Hepatocyte (in vitro differentiated cells): Measurements from ENCODE around the gene ZC3H7B. TPM values are rescaled to one million over a fixed set of nuclear protein-coding genes. Genes with fewer than 3 reads are reported as not detected.
A peak's percentile ranks its signal among the peaks of the same experiment; 100 is the strongest.

Source experiments
- DNase-seq: peaks from one replicate; pipeline ENCODE4 v3.0.0-alpha.2; 2016; ENCODE audit warnings: low spot score
- H2AFZ ChIP-seq: fragments of 200-600 bp; sonication (generic); 2 replicates; pipeline ENCODE4 v1.6.0; 2016; ENCODE audit warnings: antibody characterized with exemption, mild to moderate bottlenecking
- H3K27ac ChIP-seq: fragments of 200-600 bp; sonication (generic); 2 replicates; pipeline ENCODE4 v1.5.1; 2016; ENCODE audit warnings: mild to moderate bottlenecking
- H3K27me3 ChIP-seq: fragments of 200-600 bp; sonication (generic); 2 replicates; pipeline ENCODE4 v1.6.1; 2016
- H3K36me3 ChIP-seq: fragments of 200-600 bp; sonication (generic); replicated peaks from 2 replicates; pipeline ENCODE4 v1.5.1; 2016; ENCODE audit warnings: low read depth; ENCODE audit not compliant: insufficient read depth
- H3K4me1 ChIP-seq: fragments of 200-600 bp; sonication (generic); 2 replicates; pipeline ENCODE4 v1.5.1; 2016; ENCODE audit warnings: mild to moderate bottlenecking, moderate library complexity; ENCODE audit not compliant: insufficient read depth
- H3K4me2 ChIP-seq: fragments of 200-600 bp; sonication (generic); 2 replicates; pipeline ENCODE4 v1.6.0; 2016
- H3K4me3 ChIP-seq: fragments of 200-600 bp; sonication (generic); 2 replicates; pipeline ENCODE4 v1.5.1; 2016; ENCODE audit warnings: mild to moderate bottlenecking
- H3K79me2 ChIP-seq: fragments of 200-600 bp; sonication (generic); 2 replicates; pipeline ENCODE4 v1.6.0; 2017; ENCODE audit warnings: mild to moderate bottlenecking
- H3K9me2 ChIP-seq: fragments of 200-600 bp; sonication (generic); replicated peaks from 2 replicates; pipeline ENCODE4 v1.6.0; 2017; ENCODE audit warnings: mild to moderate bottlenecking; ENCODE audit not compliant: insufficient read depth
- H3K9me3 ChIP-seq: fragments of 200-600 bp; sonication (generic); 2 replicates; pipeline ENCODE4 v1.5.1; 2016; ENCODE audit warnings: low read depth, mild to moderate bottlenecking
- H4K20me1 ChIP-seq: fragments of 200-600 bp; sonication (generic); 2 replicates; pipeline ENCODE4 v1.6.0; 2016; ENCODE audit warnings: mild to moderate bottlenecking; ENCODE audit not compliant: insufficient read depth, poor library complexity, severe bottlenecking
- EZH2 ChIP-seq: fragments of 200-600 bp; sonication (generic); IDR thresholded peaks from 2 replicates; pipeline ENCODE4 v1.6.1; 2016; ENCODE audit warnings: antibody characterized with exemption, mild to moderate bottlenecking, borderline replicate concordance
- EZH2phosphoT487 ChIP-seq: fragments of 200-600 bp; sonication (generic); IDR thresholded peaks from one replicate; pipeline ENCODE4 v1.6.1; 2018; ENCODE audit warnings: antibody characterized with exemption, mild to moderate bottlenecking, low read depth, moderate library complexity; ENCODE audit not compliant: unreplicated experiment, severe bottlenecking
- WGBS: methylation state at CpG from one replicate; pipeline ENCODE4 v1.1.6; 2016; ENCODE audit warnings: low lambda C conversion rate; ENCODE audit errors: missing lambda C conversion rate; 5-methylcytosine and 5-hydroxymethylcytosine counted together
- polyA plus RNA-seq: library from polyadenylated mRNA; unstranded; fragments of >200 nt; fragmentation: Nextera tagmentation; extraction: Ambion mirVana; gene quantifications from 2 replicates; pipeline ENCODE4 v1.2.1, GENCODE V29; 2016
- total RNA-seq: library from RNA; depleted of rRNA; stranded (reverse); fragments of >200 nt; gene quantifications from 2 replicates; pipeline ENCODE4 v1.2.3, GENCODE V29; 2014
- TF ChIP-seq, protein P1 (sequence below): fragments of 200-600 bp; sonication (generic); IDR thresholded peaks from 2 replicates; pipeline ENCODE4 v1.5.1; 2016; ENCODE audit warnings: antibody characterized with exemption, mild to moderate bottlenecking; ENCODE audit not compliant: poor library complexity

Gene ZC3H7B
- total and polyA plus RNA-seq, 2 experiments from 2014 or later: 6.9 to 30.5 TPM

DNA sequence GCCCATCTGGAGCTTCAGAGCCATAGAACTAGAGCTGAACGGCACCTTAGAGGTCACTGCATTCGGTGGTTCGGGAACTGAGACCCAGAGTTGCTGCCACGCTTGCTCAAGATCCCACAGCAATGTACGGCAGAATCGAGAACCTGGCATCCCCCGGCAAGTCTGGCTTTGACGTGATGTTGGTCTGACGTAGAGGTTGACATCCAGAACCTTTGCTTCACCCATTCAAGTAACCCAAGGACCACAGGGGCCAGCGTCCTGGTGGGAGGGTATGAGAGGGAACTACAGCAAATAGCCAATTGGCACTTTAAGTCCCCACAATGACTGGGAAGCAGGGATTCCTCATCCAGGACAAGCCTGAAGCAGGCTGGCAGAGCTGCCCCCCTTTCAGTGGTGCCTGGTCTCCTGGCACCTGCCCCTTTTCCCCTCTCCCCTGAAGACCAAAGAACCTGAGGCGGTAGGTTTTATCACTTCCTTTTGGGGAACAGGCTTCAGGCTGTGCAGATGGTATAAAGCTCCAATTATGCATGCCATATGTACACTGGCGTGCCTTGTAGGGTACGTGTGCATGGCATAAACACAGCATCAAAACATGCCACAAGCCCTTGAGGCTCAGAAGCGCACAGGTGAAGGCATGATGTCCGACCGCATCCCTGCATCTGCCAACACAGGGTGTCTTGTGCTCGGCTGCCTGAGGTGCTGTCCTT, 65.2 kb downstream of the ZC3H7B start:
- peak overlapping the region; percentile 65 for H3K4me2 ChIP-seq
- H3K79me2 ChIP-seq: no peaks in the 10 kb centered on the region
- TF ChIP-seq EZH2phosphoT487 (no peak), EZH2 (no peak)
- TF ChIP-seq, protein P1, sequence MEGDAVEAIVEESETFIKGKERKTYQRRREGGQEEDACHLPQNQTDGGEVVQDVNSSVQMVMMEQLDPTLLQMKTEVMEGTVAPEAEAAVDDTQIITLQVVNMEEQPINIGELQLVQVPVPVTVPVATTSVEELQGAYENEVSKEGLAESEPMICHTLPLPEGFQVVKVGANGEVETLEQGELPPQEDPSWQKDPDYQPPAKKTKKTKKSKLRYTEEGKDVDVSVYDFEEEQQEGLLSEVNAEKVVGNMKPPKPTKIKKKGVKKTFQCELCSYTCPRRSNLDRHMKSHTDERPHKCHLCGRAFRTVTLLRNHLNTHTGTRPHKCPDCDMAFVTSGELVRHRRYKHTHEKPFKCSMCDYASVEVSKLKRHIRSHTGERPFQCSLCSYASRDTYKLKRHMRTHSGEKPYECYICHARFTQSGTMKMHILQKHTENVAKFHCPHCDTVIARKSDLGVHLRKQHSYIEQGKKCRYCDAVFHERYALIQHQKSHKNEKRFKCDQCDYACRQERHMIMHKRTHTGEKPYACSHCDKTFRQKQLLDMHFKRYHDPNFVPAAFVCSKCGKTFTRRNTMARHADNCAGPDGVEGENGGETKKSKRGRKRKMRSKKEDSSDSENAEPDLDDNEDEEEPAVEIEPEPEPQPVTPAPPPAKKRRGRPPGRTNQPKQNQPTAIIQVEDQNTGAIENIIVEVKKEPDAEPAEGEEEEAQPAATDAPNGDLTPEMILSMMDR: no peak
- H3K4me1 ChIP-seq: peaks cover 7% of the 10 kb centered on the region
- peak overlapping the region; percentile 44 for H2AFZ ChIP-seq
- 83% methylated on average over 17 of the region's 17 CpGs for WGBS
- no peaks in the 10 kb centered on the region for H4K20me1 ChIP-seq
- no peaks in the 10 kb centered on the region for H3K27me3 ChIP-seq
- H3K9me2 ChIP-seq: no peaks in the 10 kb centered on the region
- H3K4me3 ChIP-seq: no peak overlapping the region
- no peak for DNase-seq
- H3K27ac ChIP-seq: peak overlapping the region; percentile 23
- no peaks in the 10 kb centered on the region for H3K36me3 ChIP-seq
- no peaks in the 10 kb centered on the region for H3K9me3 ChIP-seq

DNA sequence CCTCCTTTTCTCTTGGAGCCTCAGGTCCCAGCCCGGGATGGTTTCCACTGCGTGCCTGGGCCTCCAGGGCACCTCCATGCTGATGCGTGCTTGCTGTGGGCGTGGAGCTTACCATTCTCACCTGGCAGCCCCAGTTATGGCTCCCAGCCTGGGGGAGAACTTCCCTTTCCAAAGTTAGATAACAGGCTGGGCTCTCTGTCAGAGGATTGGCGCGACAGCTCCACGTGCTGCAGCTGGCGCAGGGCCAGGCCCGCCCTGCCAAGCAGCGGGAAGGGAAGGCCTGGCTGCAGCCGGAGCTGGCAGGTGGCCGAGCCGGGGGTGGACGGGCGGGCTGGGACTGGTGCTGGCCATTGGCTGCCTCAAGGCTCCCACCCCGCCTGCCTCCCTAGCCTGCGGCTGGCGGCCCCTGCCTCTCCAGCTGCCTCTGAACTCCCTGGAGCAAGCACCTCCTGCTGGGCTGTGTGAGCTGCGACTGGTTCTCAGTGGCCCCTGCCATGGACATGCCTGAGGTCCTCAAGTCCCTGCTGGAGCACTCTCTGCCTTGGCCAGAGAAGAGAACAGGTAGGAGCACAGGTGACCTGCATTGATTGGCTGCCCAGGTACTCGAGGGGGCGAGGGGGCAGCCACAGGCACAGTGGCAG, 65.8 kb downstream of the ZC3H7B start:
- H3K9me2 ChIP-seq: no peaks in the 10 kb centered on the region
- TF ChIP-seq, protein P1: peak; percentile 44
- no peak for TF ChIP-seq EZH2phosphoT487
- 35% methylated on average over 21 of the region's 21 CpGs for WGBS
- no peaks in the 10 kb centered on the region for H3K79me2 ChIP-seq
- no peak overlapping the region for H3K4me3 ChIP-seq
- no peaks in the 10 kb centered on the region for H3K27me3 ChIP-seq
- H3K4me1 ChIP-seq: peaks cover 7% of the 10 kb centered on the region
- H3K9me3 ChIP-seq: no peaks in the 10 kb centered on the region
- peak overlapping the region; percentile 23 for H3K27ac ChIP-seq
- peak overlapping the region; percentile 44 for H2AFZ ChIP-seq
- peak overlapping the region; percentile 65 for H3K4me2 ChIP-seq
- peak; percentile 93 for DNase-seq
- H3K36me3 ChIP-seq: no peaks in the 10 kb centered on the region
- H4K20me1 ChIP-seq: no peaks in the 10 kb centered on the region

DNA sequence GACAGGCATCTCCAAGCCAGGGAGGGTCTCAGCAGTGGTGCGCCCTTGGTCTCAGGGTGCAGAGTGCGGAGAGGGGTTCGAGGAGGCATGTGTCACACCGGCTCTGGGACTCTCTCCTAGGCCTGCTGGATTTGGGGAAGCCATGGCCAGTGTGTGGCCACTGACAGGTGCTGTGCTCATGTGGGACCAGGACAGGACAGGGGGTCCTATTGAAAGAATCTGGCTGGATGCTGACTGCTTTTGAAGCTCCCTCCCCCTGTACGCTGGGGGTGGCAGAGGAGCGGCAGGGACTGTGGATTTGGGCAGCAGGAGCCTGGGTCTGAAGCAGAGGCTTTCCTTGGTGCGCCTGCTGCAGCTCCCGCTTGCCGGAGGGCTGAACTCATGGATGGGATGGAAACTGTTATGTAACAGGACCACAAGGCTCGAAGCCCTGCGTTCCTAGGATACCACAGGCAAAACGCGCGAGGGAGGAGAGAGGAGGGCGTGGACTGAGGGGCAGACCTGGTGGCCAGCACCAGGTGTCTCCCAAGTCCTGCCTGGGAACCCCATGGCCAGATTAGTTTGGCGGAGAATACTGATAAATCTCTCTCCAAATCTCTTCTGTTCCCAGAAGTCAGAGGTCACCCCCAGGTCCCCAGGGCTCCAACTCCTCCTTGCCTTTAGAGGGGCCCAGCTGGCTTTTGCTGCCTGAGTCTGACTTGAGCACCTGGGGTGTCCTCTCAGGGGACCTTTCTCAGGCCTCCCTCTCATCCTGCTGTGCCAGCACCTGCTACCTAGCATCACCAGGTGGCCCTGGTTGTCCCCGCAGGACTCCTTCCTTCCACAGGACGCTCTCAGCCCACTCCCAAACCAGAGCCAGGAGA, 66.6 kb downstream of the ZC3H7B start:
- Histone ChIP-seq H3K27ac (no peak overlapping the region), H3K9me2 (no peaks in the 10 kb centered on the region), H3K36me3 (no peaks in the 10 kb centered on the region), H3K4me1 (peaks cover 7% of the 10 kb centered on the region), H2AFZ (no peak overlapping the region), H3K4me3 (no peak overlapping the region), H3K4me2 (peak overlapping the region; percentile 65), H3K27me3 (no peaks in the 10 kb centered on the region), H3K9me3 (no peaks in the 10 kb centered on the region), H4K20me1 (no peaks in the 10 kb centered on the region), H3K79me2 (no peaks in the 10 kb centered on the region)
- 78% methylated on average over 18 of the region's 18 CpGs for WGBS
- no peak for TF ChIP-seq EZH2
- no peak for TF ChIP-seq EZH2phosphoT487
- TF ChIP-seq, protein P1: no peak
- DNase-seq: peak; percentile 47
